OCI-LY1 (cell line): ENCODE data around the gene CD72.

Experiments
- H2AFZ ChIP-seq: fragments of 200-600 bp; sonication (generic), shearing (Covaris generic); 2 replicates; pipeline ENCODE4 v1.6.0; 2014; ENCODE audit warnings: antibody characterized with exemption, mild to moderate bottlenecking, low read length
- H3F3A ChIP-seq: fragments of 200-600 bp; sonication (generic), shearing (Covaris generic); 2 replicates; pipeline ENCODE4 v1.6.0; 2014; ENCODE audit warnings: mild to moderate bottlenecking, antibody characterized with exemption, low read length, moderate library complexity; ENCODE audit not compliant: insufficient read depth
- H3K27ac ChIP-seq: fragments of 200-600 bp; sonication (generic); 2 replicates; pipeline ENCODE4 v1.5.1; 2014; ENCODE audit warnings: low read length, mixed run types, mild to moderate bottlenecking, low read depth; ENCODE audit not compliant: poor library complexity, severe bottlenecking
- H3K27me3 ChIP-seq: fragments of 200-600 bp; sonication (generic); 2 replicates; pipeline ENCODE4 v1.6.0; 2014; ENCODE audit warnings: antibody characterized with exemption, mild to moderate bottlenecking, low read length, moderate library complexity; ENCODE audit not compliant: insufficient read depth
- H3K36me3 ChIP-seq: fragments of 200-600 bp; sonication (generic); 2 replicates; pipeline ENCODE4 v1.6.1; 2014; ENCODE audit warnings: mild to moderate bottlenecking, antibody characterized with exemption, low read length, moderate library complexity, mixed read lengths; ENCODE audit not compliant: insufficient read depth
- H3K4me1 ChIP-seq: fragments of 200-600 bp; sonication (generic); 2 replicates; pipeline ENCODE4 v1.5.1; 2014; ENCODE audit warnings: mild to moderate bottlenecking, low read length, moderate library complexity; ENCODE audit not compliant: insufficient read depth, severe bottlenecking
- H3K4me2 ChIP-seq: fragments of 200-600 bp; sonication (generic), shearing (Covaris generic); 2 replicates; pipeline ENCODE4 v1.6.1; 2014; ENCODE audit warnings: low read length
- H3K4me3 ChIP-seq: fragments of 200-600 bp; sonication (generic); 2 replicates; pipeline ENCODE4 v1.5.1; 2014; ENCODE audit warnings: low read length, low read depth, mild to moderate bottlenecking, mixed read lengths; ENCODE audit not compliant: poor library complexity, severe bottlenecking
- H3K79me2 ChIP-seq: fragments of 200-600 bp; shearing (Covaris generic); 2 replicates; pipeline ENCODE4 v1.6.1; 2016; ENCODE audit warnings: mixed run types, low read length, mixed read lengths; ENCODE audit not compliant: insufficient read depth
- H3K9ac ChIP-seq: fragments of 200-600 bp; sonication (generic), shearing (Covaris generic); 2 replicates; pipeline ENCODE4 v1.6.1; 2014; ENCODE audit warnings: mild to moderate bottlenecking, low read length, mixed read lengths
- H3K9me2 ChIP-seq: fragments of 200-600 bp; sonication (generic), shearing (Covaris generic); 2 replicates; pipeline ENCODE4 v1.6.1; 2014; ENCODE audit warnings: low read depth, mild to moderate bottlenecking, low read length, mixed read lengths
- H3K9me3 ChIP-seq: fragments of 200-600 bp; shearing (Covaris generic); 2 replicates; pipeline ENCODE4 v1.6.1; 2014; ENCODE audit warnings: low read length, mixed read lengths
- H4K20me1 ChIP-seq: fragments of 200-600 bp; sonication (generic), shearing (Covaris generic); 2 replicates; pipeline ENCODE4 v1.6.0; 2016; ENCODE audit warnings: mild to moderate bottlenecking, low read length; ENCODE audit not compliant: insufficient read depth
- EZH2 ChIP-seq: fragments of 200-600 bp; sonication (generic), shearing (Covaris generic); IDR thresholded peaks from 2 replicates; pipeline ENCODE4 v1.8.0; 2017; ENCODE audit warnings: borderline replicate concordance, mixed run types, mild to moderate bottlenecking, antibody characterized with exemption, low read length, moderate library complexity, mixed read lengths
- TF ChIP-seq, protein P1 (sequence below): fragments of 200-600 bp; sonication (generic), shearing (Covaris generic); IDR thresholded peaks from 2 replicates; pipeline ENCODE4 v1.5.1; 2017; ENCODE audit warnings: mild to moderate bottlenecking, antibody characterized with exemption, low read length, moderate library complexity, mixed read lengths

Gene CD72

DNA sequence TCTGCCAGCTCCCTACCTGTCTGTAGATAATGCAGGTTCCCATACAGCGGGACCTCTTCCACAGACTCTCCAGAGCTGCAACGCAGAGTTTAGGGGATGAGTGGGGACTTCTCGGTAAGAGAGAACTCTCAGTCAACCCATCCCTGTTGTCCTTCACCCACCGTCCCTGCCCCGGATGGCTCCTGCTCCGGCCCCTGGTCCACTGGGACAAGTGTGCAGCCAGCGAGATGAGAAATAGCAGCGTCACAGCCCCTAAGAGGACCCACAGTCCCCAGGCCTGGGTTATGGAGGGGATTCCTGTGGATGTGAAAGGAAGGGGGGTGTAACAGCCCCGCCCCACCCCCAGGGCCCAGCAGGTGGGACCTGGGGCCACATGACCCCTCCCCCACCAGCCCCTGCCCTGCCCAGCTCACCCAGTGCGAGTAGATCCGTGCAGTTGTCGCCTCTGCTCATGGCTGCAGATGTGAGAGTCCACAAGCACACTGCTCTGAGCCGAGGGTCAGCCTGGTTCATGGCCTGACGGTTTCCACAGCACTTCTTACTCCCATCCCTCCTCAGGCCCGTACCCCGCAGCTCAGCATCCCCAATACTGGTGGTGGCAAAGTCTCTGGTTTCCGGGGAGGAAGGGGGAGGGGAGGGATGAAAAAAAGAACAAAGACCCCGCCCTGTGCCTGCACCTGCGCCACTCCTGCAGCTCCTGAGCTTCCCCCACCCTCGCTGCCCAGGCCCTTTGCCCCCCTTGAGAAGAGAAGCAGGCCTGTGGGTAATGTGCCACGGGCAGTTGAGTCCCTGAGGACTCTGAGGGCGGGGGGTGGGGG lies 32.3 kb upstream of the CD72 start, which contains the start of gene SIT1:
SIT1 (minus strand) TSS at position 591 of the 818 bp plus-strand sequence; CDS start at position 513, 78 bp downstream.
- H3K79me2 ChIP-seq = no peaks in the 10 kb centered on the region; the same call in 1 of the 2 replicates
- H3K4me1 ChIP-seq = peaks cover 63% of the 10 kb centered on the region
- H4K20me1 ChIP-seq = no peaks in the 10 kb centered on the region
- H3K27me3 ChIP-seq = no peaks in the 10 kb centered on the region
- no peak within 1 kb of the TSS for H2AFZ ChIP-seq
- H3K9me3 ChIP-seq = no peaks in the 10 kb centered on the region
- H3K4me3 ChIP-seq = peak within 1 kb of the TSS; percentile 86
- H3K9me2 ChIP-seq = no peaks in the 10 kb centered on the region
- peak within 1 kb of the TSS; percentile 96 for H3K9ac ChIP-seq
- no peaks in the 10 kb centered on the region for H3K36me3 ChIP-seq
- peak within 1 kb of the TSS; percentile 96 for H3K4me2 ChIP-seq
- TF ChIP-seq EZH2 = no peak
- TF ChIP-seq, protein P1, sequence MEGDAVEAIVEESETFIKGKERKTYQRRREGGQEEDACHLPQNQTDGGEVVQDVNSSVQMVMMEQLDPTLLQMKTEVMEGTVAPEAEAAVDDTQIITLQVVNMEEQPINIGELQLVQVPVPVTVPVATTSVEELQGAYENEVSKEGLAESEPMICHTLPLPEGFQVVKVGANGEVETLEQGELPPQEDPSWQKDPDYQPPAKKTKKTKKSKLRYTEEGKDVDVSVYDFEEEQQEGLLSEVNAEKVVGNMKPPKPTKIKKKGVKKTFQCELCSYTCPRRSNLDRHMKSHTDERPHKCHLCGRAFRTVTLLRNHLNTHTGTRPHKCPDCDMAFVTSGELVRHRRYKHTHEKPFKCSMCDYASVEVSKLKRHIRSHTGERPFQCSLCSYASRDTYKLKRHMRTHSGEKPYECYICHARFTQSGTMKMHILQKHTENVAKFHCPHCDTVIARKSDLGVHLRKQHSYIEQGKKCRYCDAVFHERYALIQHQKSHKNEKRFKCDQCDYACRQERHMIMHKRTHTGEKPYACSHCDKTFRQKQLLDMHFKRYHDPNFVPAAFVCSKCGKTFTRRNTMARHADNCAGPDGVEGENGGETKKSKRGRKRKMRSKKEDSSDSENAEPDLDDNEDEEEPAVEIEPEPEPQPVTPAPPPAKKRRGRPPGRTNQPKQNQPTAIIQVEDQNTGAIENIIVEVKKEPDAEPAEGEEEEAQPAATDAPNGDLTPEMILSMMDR = no peak
- H3K27ac ChIP-seq = peak within 1 kb of the TSS; percentile 92
- peaks cover 17% of the 10 kb centered on the region for H3F3A ChIP-seq

DNA sequence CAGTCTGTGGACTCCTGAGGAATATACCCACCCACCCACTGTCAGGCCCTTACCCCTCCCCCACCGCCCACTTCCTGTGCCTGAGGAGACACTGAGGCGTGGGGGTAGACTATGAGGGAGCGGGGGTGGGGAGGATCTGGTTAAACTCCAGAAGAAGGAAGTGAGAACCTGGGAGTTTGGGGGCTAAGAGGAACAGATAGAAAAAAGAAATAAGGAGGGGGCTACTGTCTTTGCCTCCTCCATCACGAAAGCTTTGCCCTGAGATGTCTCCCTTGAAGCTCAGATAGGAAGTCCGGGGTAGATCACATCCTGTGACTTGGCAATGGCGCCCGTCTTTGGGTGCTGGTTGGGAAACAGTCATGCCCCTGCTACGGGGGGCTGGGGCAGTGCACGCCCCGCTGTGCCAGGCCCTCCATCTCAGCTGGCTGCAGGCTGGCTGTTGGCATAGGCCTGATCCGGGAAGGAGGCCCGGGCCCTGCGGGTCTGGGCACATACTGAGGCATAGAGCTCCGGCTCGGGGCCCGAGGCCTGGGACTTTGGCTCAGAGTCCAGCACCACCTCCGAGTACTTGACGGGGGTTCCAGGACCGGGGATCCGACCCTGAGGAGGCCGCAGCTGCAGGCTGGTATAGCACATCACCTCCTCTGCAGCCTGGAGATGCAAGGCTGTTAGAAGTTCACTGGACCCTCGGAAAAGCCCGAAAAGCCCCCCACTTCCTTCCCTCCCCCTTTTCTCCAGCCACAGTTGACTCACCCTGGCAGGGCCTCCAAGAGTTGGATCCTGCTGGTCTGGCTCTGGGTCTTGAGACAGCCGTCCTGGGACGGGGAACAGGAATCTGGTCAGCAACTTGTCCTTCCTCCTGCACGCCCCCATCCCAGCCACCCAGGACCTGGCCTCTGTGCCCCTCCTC lies 31.5 kb upstream of the CD72 start:
- Histone ChIP-seq H3K4me3 (peak overlapping the region; percentile 86), H3K4me1 (peaks cover 71% of the 10 kb centered on the region), H3K27ac (peak overlapping the region; percentile 92), H3K27me3 (no peaks in the 10 kb centered on the region), H3K9me2 (no peaks in the 10 kb centered on the region), H3K9me3 (no peaks in the 10 kb centered on the region), H4K20me1 (no peaks in the 10 kb centered on the region), H3K9ac (peak overlapping the region; percentile 96), H3K36me3 (no peaks in the 10 kb centered on the region), H3K4me2 (peak overlapping the region; percentile 96), H2AFZ (no peak overlapping the region), H3K79me2 (no peaks in the 10 kb centered on the region; the same call in 1 of the 2 replicates), H3F3A (peaks cover 17% of the 10 kb centered on the region)
- TF ChIP-seq, protein P1 = no peak
- no peak for TF ChIP-seq EZH2

DNA sequence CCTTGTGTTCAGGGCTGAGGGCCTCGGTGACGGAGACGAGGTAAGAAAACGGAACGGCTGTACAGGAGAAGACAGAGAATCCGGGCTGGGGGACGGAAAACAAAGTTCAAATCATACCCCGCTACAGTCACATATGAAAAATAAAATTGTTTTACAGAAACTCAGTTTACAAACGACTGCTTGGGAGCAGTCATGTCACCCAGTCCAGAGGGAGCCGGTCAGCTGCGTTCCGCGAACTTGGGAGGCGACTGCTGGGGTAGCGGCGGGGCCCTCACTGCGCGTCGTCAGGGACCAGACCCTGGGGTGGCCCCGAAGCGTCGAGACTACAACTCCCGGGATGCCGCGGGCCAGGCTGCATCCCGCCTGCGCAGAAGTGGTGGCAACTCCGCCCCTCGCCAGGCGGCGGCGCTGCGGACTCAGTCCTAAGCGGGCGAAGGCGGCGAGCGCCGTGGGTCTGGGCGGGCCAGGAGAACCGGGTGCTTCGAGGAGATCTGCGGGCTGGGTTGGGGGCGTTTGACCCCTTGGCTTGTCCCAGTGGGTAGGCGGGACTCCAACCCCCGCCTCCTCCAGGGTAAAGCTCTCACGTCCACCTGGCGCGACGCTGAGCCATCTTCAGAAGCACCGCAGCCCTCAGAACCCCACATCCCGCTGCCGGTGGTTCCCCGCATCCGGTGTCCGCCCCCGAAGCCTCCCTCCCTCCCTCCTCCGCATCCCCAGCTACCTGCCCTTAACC lies 28.5 kb upstream of the CD72 start:
- Histone ChIP-seq H3K27me3 (no peaks in the 10 kb centered on the region), H3K79me2 (no peaks in the 10 kb centered on the region; the same call in 1 of the 2 replicates), H3K9me3 (no peaks in the 10 kb centered on the region), H3K9me2 (no peaks in the 10 kb centered on the region), H4K20me1 (no peaks in the 10 kb centered on the region), H3K4me1 (peaks cover 70% of the 10 kb centered on the region), H3K36me3 (peaks cover 11% of the 10 kb centered on the region; the same call in 1 of the 2 replicates), H2AFZ (no peak overlapping the region), H3K4me3 (peak overlapping the region; percentile 80), H3K9ac (peak overlapping the region; percentile 92), H3K27ac (peak overlapping the region; percentile 92), H3K4me2 (peak overlapping the region; percentile 96), H3F3A (peaks cover 17% of the 10 kb centered on the region)
- TF ChIP-seq, protein P1 = peak; percentile 88
- no peak for TF ChIP-seq EZH2
